GM18508 (cell line): ENCODE measurements around the gene PA2G4.
A peak's percentile ranks its signal among the peaks of the same experiment; 100 is the strongest.
"Not testable (repeated sequence)": the region's sequence is repeated elsewhere in the genome, so short reads cannot be mapped to it uniquely, and the experiment has no call there.

Experiments
- ATAC-seq: cut with Tn5 transposase; IDR thresholded peaks from one replicate; pipeline ENCODE4 v1.9.1; 2021; ENCODE audit warnings: moderate number of reproducible peaks; ENCODE audit not compliant: insufficient read depth, unreplicated experiment

PA2G4 gene

GRCh38 chr12:56098592-56098991 is 5.8 kb upstream of the PA2G4 start:
- ATAC-seq, result no peak

DNA sequence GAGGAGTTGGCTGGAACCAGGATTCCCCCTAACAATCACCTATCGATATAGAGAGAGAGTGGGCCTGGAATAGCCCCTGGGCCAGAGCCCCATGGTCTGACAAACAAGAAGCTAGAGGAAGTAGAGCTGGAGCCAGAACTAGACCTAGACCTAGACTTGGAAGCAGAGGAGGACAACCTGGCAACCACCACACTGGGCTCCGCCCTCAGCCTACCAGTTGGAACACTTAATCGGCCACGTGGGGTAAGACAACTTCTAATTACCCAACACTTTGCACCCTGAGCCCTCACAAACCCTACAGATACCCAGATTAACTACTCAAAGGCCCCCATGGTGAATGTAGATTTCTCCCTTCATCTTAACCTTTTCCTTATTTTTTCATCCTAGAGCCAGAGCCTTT is 4.6 kb upstream of the PA2G4 start:
- ATAC-seq, result no peak

- ATAC-seq, result no peak
Observed at GRCh38 chr12:56101045-56101444, 3.3 kb upstream of the PA2G4 start.

- no peak for ATAC-seq
Observed at GRCh38 chr12:56102683-56103065, 1.7 kb upstream of the PA2G4 start.

DNA sequence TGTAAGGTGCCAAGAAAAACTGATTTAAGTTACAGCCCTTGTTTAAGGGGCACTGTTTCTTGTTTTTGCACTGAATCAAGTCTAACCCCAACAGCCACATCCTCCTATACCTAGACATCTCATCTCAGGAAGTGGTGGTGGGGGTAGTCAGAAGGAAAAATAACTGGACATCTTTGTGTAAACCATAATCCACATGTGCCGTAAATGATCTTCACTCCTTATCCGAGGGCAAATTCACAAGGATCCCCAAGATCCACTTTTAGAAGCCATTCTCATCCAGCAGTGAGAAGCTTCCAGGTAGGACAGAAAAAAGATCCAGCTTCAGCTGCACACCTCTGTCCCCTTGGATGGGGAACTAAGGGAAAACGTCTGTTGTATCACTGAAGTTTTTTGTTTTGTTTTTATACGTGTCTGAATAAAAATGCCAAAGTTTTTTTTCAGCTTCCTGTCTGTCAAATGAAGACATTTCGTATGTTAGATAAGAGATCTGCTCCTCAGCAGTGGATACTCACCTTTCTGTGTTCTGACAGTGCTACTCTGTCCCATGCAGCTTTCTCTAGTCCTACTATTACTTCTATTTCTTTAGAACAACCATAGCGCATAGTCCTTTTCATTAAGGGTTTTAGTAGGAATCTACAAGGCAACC is 1.2 kb upstream of the PA2G4 start:
- ATAC-seq, result no peak

DNA sequence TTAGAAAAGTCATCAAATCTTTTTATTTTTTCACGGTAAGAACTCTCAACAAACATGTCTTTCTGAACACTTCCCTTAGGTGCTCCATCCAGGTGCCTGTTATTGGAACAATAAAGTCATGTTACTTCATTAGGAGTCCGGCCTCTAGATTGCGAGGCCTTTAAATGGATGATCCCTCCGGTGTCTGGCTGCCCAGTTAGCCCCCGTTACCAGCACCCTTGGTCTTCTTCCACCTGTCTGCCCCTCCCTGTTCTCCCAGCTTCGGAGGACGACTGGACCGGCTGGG is 593 bp upstream of the PA2G4 start:
- ATAC-seq, result no peak

DNA sequence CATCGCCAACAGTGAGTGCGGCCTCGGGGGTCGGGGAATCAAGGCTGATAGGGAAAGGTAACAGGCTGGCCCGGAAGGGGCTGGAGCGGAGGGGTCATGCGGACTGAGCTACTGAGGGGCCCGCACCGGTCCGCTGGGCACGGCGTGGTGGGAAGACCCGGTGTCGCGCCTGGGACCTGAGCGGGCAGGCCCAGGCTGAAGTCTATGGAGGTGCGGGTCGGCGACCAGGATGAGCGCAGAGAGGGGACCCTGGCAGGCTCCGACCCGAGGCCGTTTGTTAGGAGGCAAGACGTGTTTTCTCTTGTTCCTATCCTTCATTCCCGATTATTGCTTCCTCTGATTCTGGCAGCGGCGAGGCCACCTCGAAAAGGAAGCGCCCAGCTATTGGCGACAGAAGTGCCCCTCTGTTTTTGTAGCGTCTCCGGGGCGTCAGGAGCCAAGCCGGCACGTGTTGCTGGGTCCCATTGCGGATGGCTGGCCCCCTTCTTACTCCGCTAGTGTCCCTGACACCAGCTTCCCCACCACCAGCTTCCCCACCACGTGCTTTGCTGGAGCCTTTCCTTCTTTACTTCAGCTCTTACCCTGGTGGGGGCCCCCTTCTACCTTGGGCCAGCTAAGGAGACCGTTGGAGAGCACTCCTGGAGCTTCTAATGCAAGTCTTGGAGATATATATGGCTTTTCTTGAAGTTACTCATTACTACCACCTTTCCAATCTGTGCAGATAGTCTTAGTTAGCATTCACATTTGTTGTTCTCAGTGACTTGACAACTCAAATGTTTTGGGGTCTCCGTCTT is 653 bp downstream of the PA2G4 start:
- no peak for ATAC-seq

- ATAC-seq, result no peak
Observed at GRCh38 chr12:56105609-56105902, 1.2 kb downstream of the PA2G4 start.

DNA sequence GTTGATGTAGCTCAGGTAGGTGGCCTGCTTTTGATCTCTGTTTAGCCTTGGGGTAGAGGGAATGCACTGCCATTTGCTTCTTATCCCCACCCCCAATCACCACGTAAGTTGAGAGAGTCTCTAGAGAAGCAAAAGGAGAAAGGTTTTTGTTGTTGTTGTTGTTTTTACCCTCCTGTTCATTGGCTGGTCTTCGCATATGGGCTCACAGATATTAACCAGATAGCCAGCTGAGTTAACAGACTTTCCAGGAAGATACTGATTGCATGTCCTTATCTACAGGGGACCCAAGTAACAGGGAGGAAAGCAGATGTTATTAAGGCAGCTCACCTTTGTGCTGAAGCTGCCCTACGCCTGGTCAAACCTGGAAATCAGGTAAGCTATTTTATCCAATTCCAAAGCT is 2.9 kb downstream of the PA2G4 start:
- no peak for ATAC-seq

GRCh38 chr12:56110571-56110970 is 6.2 kb downstream of the PA2G4 start:
- no peak for ATAC-seq

- ATAC-seq, result no peak
Observed at GRCh38 chr12:56114084-56114483, 9.7 kb downstream of the PA2G4 start.

DNA sequence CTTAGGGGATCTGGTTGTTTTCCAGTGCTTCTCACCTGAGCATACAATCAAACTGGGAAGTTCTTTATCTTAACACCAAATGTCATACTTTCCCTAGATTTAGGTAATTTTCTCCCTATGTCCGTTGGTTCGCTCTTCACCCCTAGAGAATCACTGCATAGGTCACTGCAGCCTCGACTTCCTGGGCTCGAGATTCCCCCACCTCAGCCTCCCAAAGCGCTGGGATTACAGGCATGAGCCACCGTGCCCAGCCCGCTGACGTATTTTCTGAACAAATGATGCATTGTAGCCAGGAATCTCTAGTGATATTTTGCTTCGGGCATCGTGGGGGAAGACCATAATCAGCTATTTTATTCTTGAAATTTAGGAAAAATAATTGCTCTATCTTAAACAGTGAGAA is 11.0 kb downstream of the PA2G4 start:
- no peak for ATAC-seq

DNA sequence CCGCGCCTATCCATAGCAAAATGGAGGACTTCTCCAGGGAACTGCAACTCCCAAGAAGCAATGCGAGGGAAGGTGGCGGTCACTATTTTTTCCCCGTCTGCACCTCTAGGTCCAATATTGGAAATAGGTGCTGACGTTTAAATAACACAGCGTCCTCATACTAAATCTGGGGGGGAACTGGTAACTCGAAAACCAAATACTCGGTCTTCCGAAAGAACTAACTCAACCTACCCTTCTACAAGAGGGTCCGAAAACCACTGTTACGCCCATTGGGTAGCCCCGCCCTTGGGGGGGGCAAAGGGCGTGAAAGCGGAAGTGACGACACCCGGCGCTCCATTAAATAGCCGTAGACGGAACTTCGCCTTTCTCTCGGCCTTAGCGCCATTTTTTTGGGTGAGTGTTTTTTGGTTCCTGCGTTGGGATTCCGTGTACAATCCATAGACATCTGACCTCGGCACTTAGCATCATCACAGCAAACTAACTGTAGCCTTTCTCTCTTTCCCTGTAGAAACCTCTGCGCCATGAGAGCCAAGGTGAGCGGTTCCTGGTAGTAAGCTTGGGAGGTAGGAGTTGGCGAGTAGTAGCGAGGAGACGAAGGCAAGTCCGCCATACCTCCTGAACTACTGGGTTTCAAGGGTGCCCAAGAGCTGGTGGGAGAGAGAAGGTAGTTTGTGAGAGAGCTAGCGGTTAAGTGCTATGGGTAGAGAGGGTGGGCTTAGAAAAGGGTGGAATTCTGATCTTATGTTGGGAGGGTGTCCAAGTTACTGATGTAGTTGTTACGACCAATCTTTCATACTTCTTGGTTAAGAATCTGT is 12.1 kb downstream of the PA2G4 start, which contains the start of gene RPL41:
Gene RPL41 (plus strand): TSS at position 367 of the 815 bp plus-strand sequence.
- ATAC-seq, result peak; percentile 25

DNA sequence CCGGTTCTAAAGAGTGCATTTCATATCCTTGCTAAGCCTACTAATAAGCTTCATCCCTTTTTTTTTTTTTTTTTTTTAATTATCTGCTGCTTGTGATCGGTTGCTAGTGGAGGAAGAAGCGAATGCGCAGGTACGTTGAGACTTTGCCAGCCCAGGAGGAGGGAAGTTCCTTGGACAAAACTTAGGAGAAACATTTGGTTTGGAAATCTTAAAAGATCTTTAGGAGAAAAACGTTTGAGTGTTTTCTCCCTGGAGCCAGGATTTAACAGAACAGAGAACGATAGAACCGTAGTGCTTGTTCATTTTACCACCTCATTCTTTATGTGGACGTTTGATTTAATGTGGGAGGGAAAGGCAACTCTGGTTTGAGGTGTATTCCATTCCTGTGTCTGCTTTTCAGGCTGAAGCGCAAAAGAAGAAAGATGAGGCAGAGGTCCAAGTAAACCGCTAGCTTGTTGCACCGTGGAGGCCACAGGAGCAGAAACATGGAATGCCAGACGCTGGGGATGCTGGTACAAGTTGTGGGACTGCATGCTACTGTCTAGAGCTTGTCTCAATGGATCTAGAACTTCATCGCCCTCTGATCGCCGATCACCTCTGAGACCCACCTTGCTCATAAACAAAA is 12.8 kb downstream of the PA2G4 start:
- ATAC-seq, result not testable (repeated sequence)

GRCh38 chr12:56117778-56118687 is 13.7 kb downstream of the PA2G4 start, which contains the start of gene ZC3H10:
Gene ZC3H10 (plus strand): TSS chr12:56118266. CDS start chr12:56120563, 2,297 bp downstream.
- peak; percentile 71 for ATAC-seq

- ATAC-seq, result peak; percentile 3
Observed at GRCh38 chr12:56118688-56119357, 14.5 kb downstream of the PA2G4 start.

- ATAC-seq, result no peak
Observed at GRCh38 chr12:56119361-56119796, 15.0 kb downstream of the PA2G4 start.

DNA sequence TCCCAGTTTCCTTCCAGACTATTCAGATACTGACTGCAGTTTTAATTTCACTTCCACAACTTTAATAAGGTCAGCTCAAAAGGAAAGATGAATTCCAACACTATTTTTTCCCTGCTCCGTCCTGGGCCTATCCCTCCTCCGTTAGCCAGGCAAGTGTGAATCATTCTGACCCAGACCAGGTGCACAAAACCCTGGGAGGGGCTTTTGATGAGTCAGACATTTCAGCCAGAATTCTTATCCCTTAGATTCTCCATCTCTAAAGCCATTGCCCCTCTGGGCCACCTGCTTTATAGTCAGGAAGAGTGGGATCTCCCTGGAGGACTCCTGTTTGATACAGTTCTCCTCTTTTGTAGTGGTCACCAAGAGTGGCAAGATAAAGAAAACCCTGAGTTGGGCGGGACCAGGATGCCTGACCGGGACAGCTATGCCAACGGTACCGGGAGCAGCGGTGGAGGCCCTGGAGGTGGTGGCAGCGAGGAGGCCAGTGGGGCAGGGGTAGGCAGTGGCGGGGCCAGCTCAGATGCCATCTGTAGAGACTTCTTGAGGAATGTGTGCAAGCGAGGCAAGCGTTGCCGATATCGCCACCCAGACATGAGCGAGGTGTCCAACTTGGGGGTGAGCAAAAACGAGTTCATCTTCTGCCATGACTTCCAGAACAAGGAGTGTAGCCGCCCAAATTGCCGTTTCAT is 15.9 kb downstream of the PA2G4 start:
- ATAC-seq, result no peak
